ENCODE measurements around the gene MBOAT2.

The MBOAT2 gene

GRCh38 chr2:8855010-8855409 is 148.5 kb downstream of the MBOAT2 start:
- peaks cover 9% of the 10 kb centered on the region; the same call in 1 of the 2 replicates for H3K4me1 ChIP-seq (ENCODE audit: insufficient read depth, low read length)
- 43% methylated on average over 3 of the region's 3 CpGs for WGBS
- H3K9ac ChIP-seq (ENCODE audit: low read depth, low read length), result no peak overlapping the region
- no peak overlapping the region for H3K4me3 ChIP-seq (ENCODE audit: low read length)
- H3K27me3 ChIP-seq (ENCODE audit: insufficient read depth, low read length), result no peaks in the 10 kb centered on the region
- no peaks in the 10 kb centered on the region for H3K9me3 ChIP-seq (ENCODE audit: insufficient read depth, low read depth, low read length)
- H3K36me3 ChIP-seq (ENCODE audit: insufficient read depth, low read length), result no peaks in the 10 kb centered on the region
- H3K27ac ChIP-seq (ENCODE audit: low read depth, low read length), result no peak overlapping the region

GRCh38 chr2:8853426-8853825 is 150.1 kb downstream of the MBOAT2 start:
- Histone ChIP-seq H3K4me1 (ENCODE audit: insufficient read depth, low read length) (peaks cover 9% of the 10 kb centered on the region; the same call in 1 of the 2 replicates), H3K4me3 (ENCODE audit: low read length) (no peak overlapping the region), H3K9ac (ENCODE audit: low read depth, low read length) (no peak overlapping the region), H3K27me3 (ENCODE audit: insufficient read depth, low read length) (no peaks in the 10 kb centered on the region), H3K27ac (ENCODE audit: low read depth, low read length) (no peak overlapping the region), H3K36me3 (ENCODE audit: insufficient read depth, low read length) (no peaks in the 10 kb centered on the region), H3K9me3 (ENCODE audit: insufficient read depth, low read depth, low read length) (no peaks in the 10 kb centered on the region)
- 90% methylated on average over 3 of the region's 4 CpGs for WGBS

DNA sequence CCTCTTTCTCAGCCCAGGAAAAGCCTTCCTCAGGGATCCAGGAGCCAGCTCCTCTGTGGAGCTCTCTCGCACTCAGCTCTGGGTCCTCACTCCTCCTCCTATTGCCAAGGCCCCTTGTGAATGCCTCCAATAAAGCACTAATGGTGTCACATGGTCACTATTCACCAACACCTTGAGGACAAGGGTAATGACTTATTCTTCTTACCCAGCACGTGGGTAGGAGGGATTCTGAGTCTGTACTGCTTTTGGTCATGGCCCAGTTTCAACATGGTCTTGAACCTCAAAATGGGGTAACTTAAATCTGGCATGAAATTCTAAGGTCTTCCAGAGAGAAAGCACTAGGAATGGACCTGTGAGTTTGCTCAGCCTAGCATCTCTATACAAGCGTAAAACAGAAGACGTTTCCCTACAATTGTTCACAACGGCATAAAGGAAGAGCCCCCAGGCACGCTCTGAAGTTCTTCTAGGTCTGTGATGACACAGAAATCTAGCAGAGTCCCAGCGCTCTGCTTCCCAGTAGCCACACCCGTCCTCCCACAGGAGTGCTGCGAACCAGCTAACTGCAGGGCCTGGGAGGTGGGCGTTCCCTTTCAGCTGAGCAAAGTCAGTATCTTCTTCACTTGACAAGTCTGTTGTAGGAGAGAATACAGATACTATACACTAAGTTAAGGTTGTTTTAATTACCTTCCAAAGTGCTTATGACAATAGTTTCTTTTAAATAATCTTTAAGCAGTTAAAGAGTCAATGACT is 151.5 kb downstream of the MBOAT2 start:
- H3K27ac ChIP-seq (ENCODE audit: low read depth, low read length), result no peak overlapping the region
- no peak overlapping the region for H3K9ac ChIP-seq (ENCODE audit: low read depth, low read length)
- H3K9me3 ChIP-seq (ENCODE audit: insufficient read depth, low read depth, low read length), result no peaks in the 10 kb centered on the region
- no peak overlapping the region for H3K4me3 ChIP-seq (ENCODE audit: low read length)
- peaks cover 6% of the 10 kb centered on the region; the same call in 1 of the 2 replicates for H3K4me1 ChIP-seq (ENCODE audit: insufficient read depth, low read length)
- H3K27me3 ChIP-seq (ENCODE audit: insufficient read depth, low read length), result no peaks in the 10 kb centered on the region
- no peaks in the 10 kb centered on the region for H3K36me3 ChIP-seq (ENCODE audit: insufficient read depth, low read length)
- 85% methylated on average over 10 of the region's 10 CpGs for WGBS

- Histone ChIP-seq H3K4me1 (ENCODE audit: insufficient read depth, low read length) (peaks cover 6% of the 10 kb centered on the region; the same call in 1 of the 2 replicates), H3K27ac (ENCODE audit: low read depth, low read length) (no peak overlapping the region), H3K36me3 (ENCODE audit: insufficient read depth, low read length) (no peaks in the 10 kb centered on the region), H3K27me3 (ENCODE audit: insufficient read depth, low read length) (no peaks in the 10 kb centered on the region), H3K9ac (ENCODE audit: low read depth, low read length) (no peak overlapping the region), H3K4me3 (ENCODE audit: low read length) (no peak overlapping the region), H3K9me3 (ENCODE audit: insufficient read depth, low read depth, low read length) (no peaks in the 10 kb centered on the region)
- 94% methylated on average over 8 of the region's 8 CpGs for WGBS
Observed at GRCh38 chr2:8850845-8851487, 152.5 kb downstream of the MBOAT2 start.

GRCh38 chr2:8849327-8849726 is 154.2 kb downstream of the MBOAT2 start:
- Histone ChIP-seq H3K4me1 (ENCODE audit: insufficient read depth, low read length) (no peaks in the 10 kb centered on the region), H3K4me3 (ENCODE audit: low read length) (no peak overlapping the region), H3K27ac (ENCODE audit: low read depth, low read length) (no peak overlapping the region), H3K27me3 (ENCODE audit: insufficient read depth, low read length) (no peaks in the 10 kb centered on the region), H3K36me3 (ENCODE audit: insufficient read depth, low read length) (no peaks in the 10 kb centered on the region), H3K9ac (ENCODE audit: low read depth, low read length) (no peak overlapping the region), H3K9me3 (ENCODE audit: insufficient read depth, low read depth, low read length) (no peaks in the 10 kb centered on the region)
- 91% methylated on average over 4 of the region's 4 CpGs for WGBS

GRCh38 chr2:8848328-8849100 is 155.0 kb downstream of the MBOAT2 start:
- H3K4me1 ChIP-seq (ENCODE audit: insufficient read depth, low read length), result no peaks in the 10 kb centered on the region
- H3K9me3 ChIP-seq (ENCODE audit: insufficient read depth, low read depth, low read length), result no peaks in the 10 kb centered on the region
- no peak overlapping the region for H3K27ac ChIP-seq (ENCODE audit: low read depth, low read length)
- no peaks in the 10 kb centered on the region for H3K27me3 ChIP-seq (ENCODE audit: insufficient read depth, low read length)
- WGBS, result 85% methylated on average over 5 of the region's 7 CpGs
- no peak overlapping the region for H3K4me3 ChIP-seq (ENCODE audit: low read length)
- no peak overlapping the region for H3K9ac ChIP-seq (ENCODE audit: low read depth, low read length)
- H3K36me3 ChIP-seq (ENCODE audit: insufficient read depth, low read length), result no peaks in the 10 kb centered on the region

GRCh38 chr2:8847400-8847799 is 156.1 kb downstream of the MBOAT2 start:
- WGBS, result 94% methylated on average over 6 of the region's 6 CpGs
- Histone ChIP-seq H3K4me3 (ENCODE audit: low read length) (no peak overlapping the region), H3K27me3 (ENCODE audit: insufficient read depth, low read length) (no peaks in the 10 kb centered on the region), H3K9me3 (ENCODE audit: insufficient read depth, low read depth, low read length) (no peaks in the 10 kb centered on the region), H3K4me1 (ENCODE audit: insufficient read depth, low read length) (no peaks in the 10 kb centered on the region), H3K27ac (ENCODE audit: low read depth, low read length) (no peak overlapping the region), H3K9ac (ENCODE audit: low read depth, low read length) (no peak overlapping the region), H3K36me3 (ENCODE audit: insufficient read depth, low read length) (no peaks in the 10 kb centered on the region)

DNA sequence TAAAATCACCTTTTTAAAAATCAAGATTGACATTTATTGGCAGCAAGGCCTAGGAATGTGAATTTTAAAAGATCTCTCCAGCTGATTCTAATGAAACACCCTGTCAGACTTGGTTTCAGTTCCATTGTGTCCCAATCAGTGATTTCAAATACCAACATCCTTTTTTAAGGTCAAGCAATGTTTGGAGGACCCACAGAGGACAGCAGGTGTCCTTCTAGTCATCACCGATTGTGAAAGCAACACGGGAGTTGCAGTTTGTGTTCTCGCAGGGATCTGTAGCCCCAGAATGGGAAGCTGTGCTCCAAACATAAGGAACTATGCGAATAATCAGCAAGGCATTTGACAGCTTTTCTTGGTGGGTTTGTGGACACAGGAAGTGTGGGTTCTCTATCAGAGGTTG is 161.6 kb downstream of the MBOAT2 start:
- H3K9me3 ChIP-seq (ENCODE audit: insufficient read depth, low read depth, low read length), result no peaks in the 10 kb centered on the region
- no peak overlapping the region for H3K27ac ChIP-seq (ENCODE audit: low read depth, low read length)
- no peaks in the 10 kb centered on the region for H3K36me3 ChIP-seq (ENCODE audit: insufficient read depth, low read length)
- WGBS, result 86% methylated on average over 4 of the region's 4 CpGs
- H3K4me3 ChIP-seq (ENCODE audit: low read length), result no peak overlapping the region
- H3K27me3 ChIP-seq (ENCODE audit: insufficient read depth, low read length), result no peaks in the 10 kb centered on the region
- H3K4me1 ChIP-seq (ENCODE audit: insufficient read depth, low read length), result no peaks in the 10 kb centered on the region
- no peak overlapping the region for H3K9ac ChIP-seq (ENCODE audit: low read depth, low read length)

- 88% methylated on average over 11 of the region's 12 CpGs for WGBS
- Histone ChIP-seq H3K27me3 (ENCODE audit: insufficient read depth, low read length) (no peaks in the 10 kb centered on the region), H3K9ac (ENCODE audit: low read depth, low read length) (no peak overlapping the region), H3K4me3 (ENCODE audit: low read length) (no peak overlapping the region), H3K27ac (ENCODE audit: low read depth, low read length) (no peak overlapping the region), H3K9me3 (ENCODE audit: insufficient read depth, low read depth, low read length) (no peaks in the 10 kb centered on the region), H3K4me1 (ENCODE audit: insufficient read depth, low read length) (0 out of 2 replicates have a peak, but pooled peaks cover 8% of the 10 kb centered on the region), H3K36me3 (ENCODE audit: insufficient read depth, low read length) (no peaks in the 10 kb centered on the region)
Observed at GRCh38 chr2:8840475-8841091, 162.9 kb downstream of the MBOAT2 start.

- WGBS, result 90% methylated on average over 5 of the region's 5 CpGs
- Histone ChIP-seq H3K9me3 (ENCODE audit: insufficient read depth, low read depth, low read length) (no peaks in the 10 kb centered on the region), H3K4me1 (ENCODE audit: insufficient read depth, low read length) (0 out of 2 replicates have a peak, but pooled peaks cover 8% of the 10 kb centered on the region), H3K9ac (ENCODE audit: low read depth, low read length) (no peak overlapping the region), H3K4me3 (ENCODE audit: low read length) (no peak overlapping the region), H3K27me3 (ENCODE audit: insufficient read depth, low read length) (no peaks in the 10 kb centered on the region), H3K27ac (ENCODE audit: low read depth, low read length) (no peak overlapping the region), H3K36me3 (ENCODE audit: insufficient read depth, low read length) (no peaks in the 10 kb centered on the region)
Observed at GRCh38 chr2:8839189-8839965, 164.1 kb downstream of the MBOAT2 start.

Data from HUES64 (cell line).